DMS79 (cell line): ENCODE results near the gene TRIM26.
A peak's percentile ranks its signal among the peaks of the same experiment; 100 is the strongest.
"Not testable (repeated sequence)": the region's sequence is repeated elsewhere in the genome, so short reads cannot be mapped to it uniquely, and the experiment has no call there.

Source experiments
- DNase-seq: peaks from one replicate; lab custom pipeline; 2025; lab: John Stamatoyannopoulos, UW

Gene TRIM26

GRCh38 chr6:30152910-30153610, 60.1 kb downstream of the TRIM26 start:
- DNase-seq = no peak

GRCh38 chr6:30152016-30152673, 61.1 kb downstream of the TRIM26 start:
- DNase-seq = peak; percentile 55

GRCh38 chr6:30151580-30151979, 61.6 kb downstream of the TRIM26 start:
- no peak for DNase-seq

GRCh38 chr6:30150671-30151395, 62.4 kb downstream of the TRIM26 start:
- DNase-seq = peak; percentile 57

- no peak for DNase-seq
Measured at GRCh38 chr6:30149858-30150550, 63.2 kb downstream of the TRIM26 start.

GRCh38 chr6:30149234-30149633, 64.0 kb downstream of the TRIM26 start:
- no peak for DNase-seq

GRCh38 chr6:30147096-30147495, 66.1 kb downstream of the TRIM26 start:
- DNase-seq = no peak

- no peak for DNase-seq
Measured at GRCh38 chr6:30145818-30146217, 67.4 kb downstream of the TRIM26 start.

GRCh38 chr6:30144811-30145210, 68.4 kb downstream of the TRIM26 start:
- DNase-seq = no peak

- no peak for DNase-seq
Measured at GRCh38 chr6:30143780-30144179, 69.4 kb downstream of the TRIM26 start.

GRCh38 chr6:30142665-30143064, 70.5 kb downstream of the TRIM26 start:
- DNase-seq = no peak

GRCh38 chr6:30140240-30140639, 73.0 kb downstream of the TRIM26 start:
- not testable (repeated sequence) for DNase-seq

GRCh38 chr6:30136570-30137286, 76.5 kb downstream of the TRIM26 start:
- no peak for DNase-seq

GRCh38 chr6:30135757-30136156, 77.4 kb downstream of the TRIM26 start, which contains the start of gene TRIM40:
Gene TRIM40, plus strand, starts transcription at chr6:30136140. Its CDS starts 897 bp downstream, at chr6:30137037.
- DNase-seq = no peak

- DNase-seq = no peak
Measured at GRCh38 chr6:30135147-30135546, 78.1 kb downstream of the TRIM26 start.
